GM12874 (cell line): ENCODE results near the gene GPR26.

ENCODE experiments used
- TF ChIP-seq, protein P1 (sequence below): IDR thresholded peaks from 2 replicates; pipeline ENCODE4 v1.5.1; 2011; ENCODE audit warnings: low read depth, mild to moderate bottlenecking, control low read depth, low read length, moderate library complexity; ENCODE audit not compliant: insufficient read depth

Gene GPR26

DNA sequence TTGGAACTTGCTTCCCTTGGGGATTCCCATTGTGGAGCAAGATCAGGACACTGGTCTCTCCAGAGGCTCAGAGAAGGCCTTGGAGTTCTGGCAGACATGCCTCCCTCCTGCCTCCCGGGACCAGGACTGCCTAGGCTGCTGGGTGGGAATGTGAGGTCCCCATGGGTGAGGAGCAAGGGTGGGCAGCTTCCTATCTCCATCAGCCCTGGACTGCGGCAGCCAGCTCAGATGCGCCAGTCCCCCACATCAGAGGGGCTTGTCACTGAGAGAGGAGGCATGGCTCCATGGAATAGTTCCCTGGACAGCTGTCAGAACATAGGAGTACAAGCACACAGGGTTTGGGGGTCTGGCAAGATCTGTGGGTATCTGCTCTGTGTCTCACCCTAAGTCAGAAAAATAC is 17.3 kb downstream of the GPR26 start:
- TF ChIP-seq, protein P1, sequence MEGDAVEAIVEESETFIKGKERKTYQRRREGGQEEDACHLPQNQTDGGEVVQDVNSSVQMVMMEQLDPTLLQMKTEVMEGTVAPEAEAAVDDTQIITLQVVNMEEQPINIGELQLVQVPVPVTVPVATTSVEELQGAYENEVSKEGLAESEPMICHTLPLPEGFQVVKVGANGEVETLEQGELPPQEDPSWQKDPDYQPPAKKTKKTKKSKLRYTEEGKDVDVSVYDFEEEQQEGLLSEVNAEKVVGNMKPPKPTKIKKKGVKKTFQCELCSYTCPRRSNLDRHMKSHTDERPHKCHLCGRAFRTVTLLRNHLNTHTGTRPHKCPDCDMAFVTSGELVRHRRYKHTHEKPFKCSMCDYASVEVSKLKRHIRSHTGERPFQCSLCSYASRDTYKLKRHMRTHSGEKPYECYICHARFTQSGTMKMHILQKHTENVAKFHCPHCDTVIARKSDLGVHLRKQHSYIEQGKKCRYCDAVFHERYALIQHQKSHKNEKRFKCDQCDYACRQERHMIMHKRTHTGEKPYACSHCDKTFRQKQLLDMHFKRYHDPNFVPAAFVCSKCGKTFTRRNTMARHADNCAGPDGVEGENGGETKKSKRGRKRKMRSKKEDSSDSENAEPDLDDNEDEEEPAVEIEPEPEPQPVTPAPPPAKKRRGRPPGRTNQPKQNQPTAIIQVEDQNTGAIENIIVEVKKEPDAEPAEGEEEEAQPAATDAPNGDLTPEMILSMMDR: no peak

DNA sequence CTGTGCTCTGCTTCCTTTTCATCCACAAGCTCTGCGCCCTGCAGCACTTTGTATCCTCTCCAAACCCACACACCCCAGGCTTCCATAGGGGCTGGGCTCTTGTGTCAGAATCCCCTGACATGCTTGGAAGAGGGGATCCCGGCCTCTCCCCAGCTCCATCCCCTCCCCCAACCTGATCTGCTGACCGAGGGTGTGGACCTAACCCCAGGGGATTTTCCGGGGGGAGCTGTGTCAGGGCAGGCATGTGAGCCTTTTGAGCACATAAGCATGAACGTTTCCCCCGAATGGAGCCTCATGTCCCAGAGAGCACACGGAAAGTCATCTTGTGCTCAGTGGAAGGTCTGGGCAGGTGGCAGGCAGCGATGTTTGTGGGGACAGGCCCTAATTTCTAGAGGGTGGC is 17.7 kb downstream of the GPR26 start:
- TF ChIP-seq, protein P1: no peak

DNA sequence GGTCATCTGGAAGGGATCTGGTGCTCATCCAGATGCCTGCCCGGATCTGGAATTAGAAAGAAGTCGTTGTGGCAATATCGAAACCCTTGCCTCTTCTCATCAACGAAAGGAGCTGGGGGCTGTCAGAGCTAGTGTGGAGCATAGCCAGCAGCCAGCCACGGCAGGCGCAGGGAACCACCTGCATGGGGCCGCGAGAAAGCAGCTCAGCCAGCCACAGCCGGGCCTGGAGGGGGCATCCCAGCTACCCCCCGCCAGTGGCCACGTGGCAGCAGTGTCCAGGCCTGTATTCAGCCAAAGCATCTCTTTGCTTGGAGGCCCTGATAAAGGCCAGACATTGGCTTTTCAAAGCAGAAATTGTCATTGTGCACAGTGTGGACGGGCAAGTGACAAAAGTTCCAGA is 19.1 kb downstream of the GPR26 start:
- TF ChIP-seq, protein P1: no peak

DNA sequence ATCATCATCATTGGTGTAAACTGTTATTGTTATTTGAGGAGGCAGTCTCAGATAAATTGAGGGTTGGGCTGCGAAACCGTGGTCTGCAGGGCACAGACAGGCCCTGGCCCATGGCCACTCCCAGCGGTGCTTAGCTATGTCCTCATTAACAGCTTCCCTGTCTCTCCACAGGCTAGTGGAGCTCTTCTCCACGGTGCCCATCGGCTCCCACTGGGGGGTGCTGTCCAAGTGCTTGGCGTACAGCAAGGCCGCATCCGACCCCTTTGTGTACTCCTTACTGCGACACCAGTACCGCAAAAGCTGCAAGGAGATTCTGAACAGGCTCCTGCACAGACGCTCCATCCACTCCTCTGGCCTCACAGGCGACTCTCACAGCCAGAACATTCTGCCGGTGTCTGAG is 21.6 kb downstream of the GPR26 start:
- TF ChIP-seq, protein P1: no peak

DNA sequence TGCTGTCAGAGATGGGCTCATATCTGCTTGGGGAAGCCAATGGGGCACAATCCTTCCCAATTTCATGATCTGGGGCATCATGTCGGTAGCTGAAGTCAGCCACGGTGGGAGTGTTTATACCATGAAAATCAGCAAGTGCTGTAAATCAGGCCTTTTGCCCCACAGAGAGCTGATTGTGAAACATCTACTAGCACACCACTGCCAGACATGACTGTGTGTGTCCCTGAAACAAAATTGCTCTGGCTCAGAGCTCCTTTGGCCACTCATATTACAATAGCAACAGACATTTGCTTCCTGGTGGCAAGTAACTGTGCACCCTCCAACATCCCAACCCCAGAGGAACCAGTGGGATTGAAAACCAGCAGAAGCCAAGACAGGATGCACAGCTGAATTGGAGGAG is 23.7 kb downstream of the GPR26 start:
- TF ChIP-seq, protein P1: no peak

DNA sequence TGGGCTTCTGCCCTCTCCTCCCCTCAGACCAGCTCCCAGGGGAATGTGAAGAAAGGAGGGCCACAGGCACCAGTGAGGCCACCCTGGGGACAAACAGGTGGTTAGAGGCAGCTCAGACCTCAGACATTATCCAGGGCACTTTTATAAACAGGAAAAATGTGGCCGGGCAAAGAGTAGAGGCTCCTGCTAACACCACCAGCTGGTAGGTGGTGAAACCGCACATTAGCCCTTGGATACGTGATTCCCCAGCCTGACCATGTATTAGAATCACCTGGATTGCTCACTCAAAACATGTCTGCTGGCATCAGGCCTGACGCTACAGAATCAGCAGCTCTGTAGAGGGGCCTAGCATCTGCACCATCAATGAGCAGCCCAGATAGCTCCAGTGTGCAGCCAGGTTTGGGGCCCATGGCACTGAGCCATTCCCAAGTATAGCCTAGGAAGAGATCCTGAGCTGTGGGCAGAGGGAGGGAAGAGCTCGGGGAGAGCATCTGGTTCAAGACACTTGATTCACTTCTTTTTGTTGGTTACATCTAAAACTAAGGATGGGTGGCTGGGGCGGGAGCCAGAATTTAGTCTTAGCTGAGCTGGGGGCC is 37.1 kb downstream of the GPR26 start:
- TF ChIP-seq, protein P1: no peak

DNA sequence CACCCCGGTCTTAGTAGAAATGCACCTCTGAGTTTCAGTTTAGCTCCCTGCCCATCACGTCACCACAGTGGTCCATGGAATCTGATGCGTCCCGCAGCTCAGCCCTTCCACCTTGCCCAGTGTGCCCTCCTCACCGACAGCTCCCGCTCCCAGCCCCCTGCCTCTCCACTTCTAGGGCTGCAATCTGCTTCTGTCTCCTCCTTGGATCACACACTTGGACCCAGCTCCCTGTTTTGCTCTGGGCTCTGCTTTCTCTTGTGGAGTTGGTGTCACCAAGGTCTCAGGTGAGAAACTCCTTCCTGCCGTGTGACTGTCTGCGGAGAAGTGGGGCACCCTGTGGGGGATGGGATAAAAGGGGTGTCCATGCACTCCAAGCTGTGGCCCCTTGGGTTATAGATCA is 37.9 kb downstream of the GPR26 start:
- TF ChIP-seq, protein P1: no peak
